Measurements from ENCODE around the gene C10orf143. TPM values are rescaled to one million over a fixed set of nuclear protein-coding genes. Genes with fewer than 3 reads are reported as not detected.

The C10orf143 gene
- polyA plus RNA-seq, 2 of the 4 experiments (the other 2 are of a cell fraction), result 1.2 to 1.6 TPM

DNA sequence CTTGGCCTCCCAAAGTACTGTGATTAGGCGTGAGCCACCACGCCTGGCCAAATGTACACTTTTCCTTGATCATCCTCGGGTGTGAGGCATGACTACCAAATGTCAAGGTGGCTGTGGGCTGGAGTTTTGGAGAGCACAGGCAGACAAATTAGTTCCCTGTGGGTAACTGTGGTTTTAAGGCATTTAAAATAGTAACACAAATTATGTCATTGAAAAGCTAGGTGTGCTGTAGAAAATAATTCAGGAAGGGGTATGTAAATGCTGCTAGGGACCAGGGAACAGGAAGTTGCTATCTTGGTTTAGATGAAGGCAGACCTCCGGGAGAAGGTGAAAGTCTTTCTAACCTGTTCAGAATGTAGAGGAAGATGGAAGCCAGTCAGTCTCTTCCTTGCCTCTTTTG lies 35.4 kb upstream of the C10orf143 start:
- CTCF ChIA-PET, result interaction anchor here (2.1 to 2.4 kb wide), 2 partner anchors 36 to 44 kb away, joined by 5 read pairs; partner anchors contain the start of gene C10orf143
- ATAC-seq, result no peak
- DNase-seq (ENCODE audit: low read depth in 1 of 2, low spot score in 1 of 2), result no peak
- Histone ChIP-seq H3K4me3 (no peak overlapping the region), H3K27ac (no peak overlapping the region), H3K4me2 (no peak overlapping the region), H3K4me1 (no peaks in the 10 kb centered on the region), H3K9me3 (no peaks in the 10 kb centered on the region)
- POLR2A ChIA-PET, result interaction anchor here (1.1 kb wide), 1 partner anchor 36 kb away, joined by 3 read pairs; no protein-coding TSS in a partner anchor
- 85% methylated on average over 4 of the region's 4 CpGs for WGBS (ENCODE audit: missing lambda C conversion rate)
- FAIRE-seq, result no peak
- TF ChIP-seq MAFK (IDR thresholded peaks at IDR 0.05; ENCODE audit: partially characterized antibody) (no peak), HOXA7 (CRISPR knock-in tag; IDR thresholded peaks at IDR 0.05) (no peak), TFCP2L1 (CRISPR knock-in tag; IDR thresholded peaks at IDR 0.05) (no peak), ZNF302 (CRISPR knock-in tag; IDR thresholded peaks at IDR 0.05) (no peak), ESRRA (IDR thresholded peaks at IDR 0.05; ENCODE audit: borderline replicate concordance, low read length) (no peak), ZFP36 (IDR thresholded peaks at IDR 0.05; ENCODE audit: borderline replicate concordance, partially characterized antibody) (no peak), FOSB (CRISPR knock-in tag; IDR thresholded peaks at IDR 0.05) (no peak)
- TF ChIP-seq, protein P1, sequence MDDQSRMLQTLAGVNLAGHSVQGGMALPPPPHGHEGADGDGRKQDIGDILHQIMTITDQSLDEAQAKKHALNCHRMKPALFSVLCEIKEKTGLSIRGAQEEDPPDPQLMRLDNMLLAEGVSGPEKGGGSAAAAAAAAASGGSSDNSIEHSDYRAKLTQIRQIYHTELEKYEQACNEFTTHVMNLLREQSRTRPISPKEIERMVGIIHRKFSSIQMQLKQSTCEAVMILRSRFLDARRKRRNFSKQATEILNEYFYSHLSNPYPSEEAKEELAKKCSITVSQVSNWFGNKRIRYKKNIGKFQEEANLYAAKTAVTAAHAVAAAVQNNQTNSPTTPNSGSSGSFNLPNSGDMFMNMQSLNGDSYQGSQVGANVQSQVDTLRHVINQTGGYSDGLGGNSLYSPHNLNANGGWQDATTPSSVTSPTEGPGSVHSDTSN (IDR thresholded peaks at IDR 0.05), result no peak
- TF ChIP-seq, protein P2, sequence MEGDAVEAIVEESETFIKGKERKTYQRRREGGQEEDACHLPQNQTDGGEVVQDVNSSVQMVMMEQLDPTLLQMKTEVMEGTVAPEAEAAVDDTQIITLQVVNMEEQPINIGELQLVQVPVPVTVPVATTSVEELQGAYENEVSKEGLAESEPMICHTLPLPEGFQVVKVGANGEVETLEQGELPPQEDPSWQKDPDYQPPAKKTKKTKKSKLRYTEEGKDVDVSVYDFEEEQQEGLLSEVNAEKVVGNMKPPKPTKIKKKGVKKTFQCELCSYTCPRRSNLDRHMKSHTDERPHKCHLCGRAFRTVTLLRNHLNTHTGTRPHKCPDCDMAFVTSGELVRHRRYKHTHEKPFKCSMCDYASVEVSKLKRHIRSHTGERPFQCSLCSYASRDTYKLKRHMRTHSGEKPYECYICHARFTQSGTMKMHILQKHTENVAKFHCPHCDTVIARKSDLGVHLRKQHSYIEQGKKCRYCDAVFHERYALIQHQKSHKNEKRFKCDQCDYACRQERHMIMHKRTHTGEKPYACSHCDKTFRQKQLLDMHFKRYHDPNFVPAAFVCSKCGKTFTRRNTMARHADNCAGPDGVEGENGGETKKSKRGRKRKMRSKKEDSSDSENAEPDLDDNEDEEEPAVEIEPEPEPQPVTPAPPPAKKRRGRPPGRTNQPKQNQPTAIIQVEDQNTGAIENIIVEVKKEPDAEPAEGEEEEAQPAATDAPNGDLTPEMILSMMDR (IDR thresholded peaks at IDR 0.05), result no peak
- TF ChIP-seq, protein P3, sequence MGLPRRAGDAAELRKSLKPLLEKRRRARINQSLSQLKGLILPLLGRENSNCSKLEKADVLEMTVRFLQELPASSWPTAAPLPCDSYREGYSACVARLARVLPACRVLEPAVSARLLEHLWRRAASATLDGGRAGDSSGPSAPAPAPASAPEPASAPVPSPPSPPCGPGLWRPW (IDR thresholded peaks at IDR 0.05), result no peak
- TF ChIP-seq, protein P4, sequence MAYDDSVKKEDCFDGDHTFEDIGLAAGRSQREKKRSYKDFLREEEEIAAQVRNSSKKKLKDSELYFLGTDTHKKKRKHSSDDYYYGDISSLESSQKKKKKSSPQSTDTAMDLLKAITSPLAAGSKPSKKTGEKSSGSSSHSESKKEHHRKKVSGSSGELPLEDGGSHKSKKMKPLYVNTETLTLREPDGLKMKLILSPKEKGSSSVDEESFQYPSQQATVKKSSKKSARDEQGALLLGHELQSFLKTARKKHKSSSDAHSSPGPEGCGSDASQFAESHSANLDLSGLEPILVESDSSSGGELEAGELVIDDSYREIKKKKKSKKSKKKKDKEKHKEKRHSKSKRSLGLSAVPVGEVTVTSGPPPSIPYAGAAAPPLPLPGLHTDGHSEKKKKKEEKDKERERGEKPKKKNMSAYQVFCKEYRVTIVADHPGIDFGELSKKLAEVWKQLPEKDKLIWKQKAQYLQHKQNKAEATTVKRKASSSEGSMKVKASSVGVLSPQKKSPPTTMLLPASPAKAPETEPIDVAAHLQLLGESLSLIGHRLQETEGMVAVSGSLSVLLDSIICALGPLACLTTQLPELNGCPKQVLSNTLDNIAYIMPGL (CRISPR knock-in tag; IDR thresholded peaks at IDR 0.05; ENCODE audit: borderline replicate concordance), result no peak
- TF ChIP-seq, protein P5, sequence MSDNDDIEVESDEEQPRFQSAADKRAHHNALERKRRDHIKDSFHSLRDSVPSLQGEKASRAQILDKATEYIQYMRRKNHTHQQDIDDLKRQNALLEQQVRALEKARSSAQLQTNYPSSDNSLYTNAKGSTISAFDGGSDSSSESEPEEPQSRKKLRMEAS (IDR thresholded peaks at IDR 0.05), result no peak

DNA sequence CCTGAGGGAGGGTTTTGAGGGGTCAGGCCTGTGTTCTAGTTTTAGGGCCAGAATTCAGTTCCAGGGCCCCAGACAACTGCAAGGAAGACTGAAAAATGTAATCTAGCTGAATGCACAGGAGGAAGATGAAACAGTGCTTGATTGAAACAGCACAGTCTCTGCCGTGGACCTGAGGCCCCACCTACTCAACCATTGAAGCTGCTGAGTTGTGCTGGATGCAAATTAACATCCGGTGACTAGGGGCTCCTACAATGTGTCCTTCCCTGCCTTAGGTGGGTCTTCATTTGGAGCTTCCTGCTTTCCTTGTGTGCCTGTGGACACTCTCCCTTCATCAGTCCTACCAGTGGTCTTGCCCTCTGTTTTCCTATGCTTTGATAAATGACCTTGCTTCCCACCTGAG lies 31.2 kb upstream of the C10orf143 start:
- FAIRE-seq (no peak), DNase-seq (ENCODE audit: low read depth in 1 of 2, low spot score in 1 of 2) (no peak), ATAC-seq (no peak)
- no peaks in the 10 kb centered on the region for H3K9me3 ChIP-seq
- ChIA-PET CTCF (interaction anchor here (0.6 to 1.6 kb wide), 4 partner anchors 15 to 57 kb away, joined by 3 to 4 read pairs (median 3); no protein-coding TSS in a partner anchor), POLR2A (interaction anchor here (2.1 kb wide), 1 partner anchor 31 kb away, joined by 9 read pairs; the partner anchor contains the start of gene C10orf143)
- H3K4me1 ChIP-seq, result peaks cover 26% of the 10 kb centered on the region
- H3K4me2 ChIP-seq, result no peak overlapping the region
- H3K4me3 ChIP-seq, result no peak overlapping the region
- no peak overlapping the region for H3K27ac ChIP-seq
- 78% methylated on average over 2 of the region's 2 CpGs for WGBS (ENCODE audit: missing lambda C conversion rate)
- TF ChIP-seq CHD4 (IDR thresholded peaks at IDR 0.05; ENCODE audit: borderline replicate concordance) (no peak), NFE2L2 (conservative IDR thresholded peaks at IDR 0.05; ENCODE audit: low read length) (no peak), EP300 (IDR thresholded peaks at IDR 0.05) (no peak), RAD21 (conservative IDR thresholded peaks at IDR 0.05 in 1 of 2, IDR thresholded peaks at IDR 0.05 in 1 of 2) (no peak), HOXB5 (CRISPR knock-in tag; IDR thresholded peaks at IDR 0.05) (no peak), CBX2 (IDR thresholded peaks at IDR 0.05; ENCODE audit: borderline replicate concordance, low read depth) (no peak), EHMT2 (IDR thresholded peaks at IDR 0.05; ENCODE audit: low read depth) (no peak), CHD2 (IDR thresholded peaks at IDR 0.05; ENCODE audit: low read length, partially characterized antibody) (no peak), RNF2 (IDR thresholded peaks at IDR 0.05; ENCODE audit: borderline replicate concordance, low read depth) (no peak), TP53 (CRISPR knock-in tag; IDR thresholded peaks at IDR 0.05) (no peak), CBX8 (IDR thresholded peaks at IDR 0.05) (no peak), HDAC2 (IDR thresholded peaks at IDR 0.05) (no peak), NR3C1 (IDR thresholded peaks at IDR 0.05) (no peak)
- TF ChIP-seq, protein P6, sequence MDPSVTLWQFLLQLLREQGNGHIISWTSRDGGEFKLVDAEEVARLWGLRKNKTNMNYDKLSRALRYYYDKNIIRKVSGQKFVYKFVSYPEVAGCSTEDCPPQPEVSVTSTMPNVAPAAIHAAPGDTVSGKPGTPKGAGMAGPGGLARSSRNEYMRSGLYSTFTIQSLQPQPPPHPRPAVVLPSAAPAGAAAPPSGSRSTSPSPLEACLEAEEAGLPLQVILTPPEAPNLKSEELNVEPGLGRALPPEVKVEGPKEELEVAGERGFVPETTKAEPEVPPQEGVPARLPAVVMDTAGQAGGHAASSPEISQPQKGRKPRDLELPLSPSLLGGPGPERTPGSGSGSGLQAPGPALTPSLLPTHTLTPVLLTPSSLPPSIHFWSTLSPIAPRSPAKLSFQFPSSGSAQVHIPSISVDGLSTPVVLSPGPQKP (IDR thresholded peaks at IDR 0.05; ENCODE audit: low read depth, low read length), result no peak
- TF ChIP-seq, protein P1 (IDR thresholded peaks at IDR 0.05), result no peak
- TF ChIP-seq, protein P7, sequence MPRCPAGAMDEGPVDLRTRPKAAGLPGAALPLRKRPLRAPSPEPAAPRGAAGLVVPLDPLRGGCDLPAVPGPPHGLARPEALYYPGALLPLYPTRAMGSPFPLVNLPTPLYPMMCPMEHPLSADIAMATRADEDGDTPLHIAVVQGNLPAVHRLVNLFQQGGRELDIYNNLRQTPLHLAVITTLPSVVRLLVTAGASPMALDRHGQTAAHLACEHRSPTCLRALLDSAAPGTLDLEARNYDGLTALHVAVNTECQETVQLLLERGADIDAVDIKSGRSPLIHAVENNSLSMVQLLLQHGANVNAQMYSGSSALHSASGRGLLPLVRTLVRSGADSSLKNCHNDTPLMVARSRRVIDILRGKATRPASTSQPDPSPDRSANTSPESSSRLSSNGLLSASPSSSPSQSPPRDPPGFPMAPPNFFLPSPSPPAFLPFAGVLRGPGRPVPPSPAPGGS (IDR thresholded peaks at IDR 0.05), result no peak
- TF ChIP-seq, protein P8, sequence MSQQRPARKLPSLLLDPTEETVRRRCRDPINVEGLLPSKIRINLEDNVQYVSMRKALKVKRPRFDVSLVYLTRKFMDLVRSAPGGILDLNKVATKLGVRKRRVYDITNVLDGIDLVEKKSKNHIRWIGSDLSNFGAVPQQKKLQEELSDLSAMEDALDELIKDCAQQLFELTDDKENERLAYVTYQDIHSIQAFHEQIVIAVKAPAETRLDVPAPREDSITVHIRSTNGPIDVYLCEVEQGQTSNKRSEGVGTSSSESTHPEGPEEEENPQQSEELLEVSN (IDR thresholded peaks at IDR 0.05; ENCODE audit: borderline replicate concordance, low read depth), result no peak
